Measurements from ENCODE around the gene SOBP.

- no peak for TF ChIP-seq CTCF (IDR thresholded peaks at IDR 0.05)
- TF ChIP-seq POLR2A (IDR thresholded peaks at IDR 0.05): no peak
- no peak for TF ChIP-seq POLR2AphosphoS5 (IDR thresholded peaks at IDR 0.05)
- no peak for TF ChIP-seq EP300 (IDR thresholded peaks at IDR 0.05)
These were observed 96.0 kb downstream of the SOBP start for GRCh38 chr6:107585815-107586435.

Measured in upper lobe of left lung (tissue), 4 donors.